IMR-90 (cell line): Measurements from ENCODE around the gene RIMBP2.

ENCODE experiments used
- BHLHE40 ChIP-seq: fragments of 150-350 bp; IDR thresholded peaks from 2 replicates; pipeline ENCODE4 v1.6.1; 2016; ENCODE audit warnings: mild to moderate bottlenecking, low read depth, low read length
- CEBPB ChIP-seq: IDR thresholded peaks from 2 replicates; pipeline ENCODE4 v1.6.1; 2012; ENCODE audit warnings: low read depth, low read length, improper control_type of control experiment
- CHD1 ChIP-seq: IDR thresholded peaks from 2 replicates; pipeline ENCODE4 v1.6.1; 2012; ENCODE audit warnings: low read depth, low read length, improper control_type of control experiment
- CTCF ChIP-seq: conservative IDR thresholded peaks from 2 replicates; pipeline ENCODE4 v1.5.1; 2012; ENCODE audit warnings: mild to moderate bottlenecking, low read depth, low read length, improper control_type of control experiment
- MAZ ChIP-seq: IDR thresholded peaks from 2 replicates; pipeline ENCODE4 v1.6.1; 2012; ENCODE audit warnings: low read depth, mild to moderate bottlenecking, low read length, improper control_type of control experiment, moderate library complexity, borderline replicate concordance
- POLR2A ChIP-seq: IDR thresholded peaks from 2 replicates; pipeline ENCODE4 v1.6.1; 2012; ENCODE audit warnings: mild to moderate bottlenecking, low read depth, low read length
- RAD21 ChIP-seq: IDR thresholded peaks from 2 replicates; pipeline ENCODE4 v1.6.1; 2012; ENCODE audit warnings: low read length, improper control_type of control experiment
- RCOR1 ChIP-seq: IDR thresholded peaks from 2 replicates; pipeline ENCODE4 v1.6.1; 2012; ENCODE audit warnings: mild to moderate bottlenecking, low read length, improper control_type of control experiment; ENCODE audit not compliant: insufficient replicate concordance
- SMC3 ChIP-seq: fragments of 150-350 bp; IDR thresholded peaks from 2 replicates; pipeline ENCODE4 v1.6.1; 2016; ENCODE audit warnings: low read depth, mild to moderate bottlenecking, antibody characterized with exemption, low read length, moderate library complexity
- USF2 ChIP-seq: fragments of 150-350 bp; IDR thresholded peaks from 2 replicates; pipeline ENCODE4 v1.6.1; 2017; ENCODE audit warnings: mild to moderate bottlenecking, antibody characterized with exemption, low read length, low read depth

- TF ChIP-seq CTCF (no peak), POLR2A (no peak), RCOR1 (no peak), RAD21 (no peak), MAZ (no peak), SMC3 (no peak), CHD1 (no peak), CEBPB (no peak), BHLHE40 (no peak), USF2 (no peak)
Observed at GRCh38 chr12:130367523-130367922, 348.6 kb downstream of the RIMBP2 start.
